Measurements from ENCODE around the gene HYKK. TPM values are rescaled to one million over a fixed set of nuclear protein-coding genes. Genes with fewer than 3 reads are reported as not detected.
A peak's percentile ranks its signal among the peaks of the same experiment; 100 is the strongest.
"Not testable (repeated sequence)": the region's sequence is repeated elsewhere in the genome, so short reads cannot be mapped to it uniquely, and the experiment has no call there.

The HYKK gene
- total RNA-seq, 2 experiments from 2014 or later: 3.4 to 3.6 TPM

- DNase-seq: no peak
- H3K9me3 Mint-ChIP-seq: no peaks in the 10 kb centered on the region
- H3K27ac Mint-ChIP-seq: peak overlapping the region; percentile 90
- CTCF ChIA-PET: no interaction called here
- no peaks in the 10 kb centered on the region for H3K27me3 Mint-ChIP-seq (ENCODE audit: low read depth)
- H3K4me3 Mint-ChIP-seq: peak overlapping the region; percentile 84
- H3K4me1 Mint-ChIP-seq (ENCODE audit: low read depth): peaks cover 23% of the 10 kb centered on the region
- intact Hi-C loops (cut with micrococcal nuclease): loop anchor here (2.0 to 5.0 kb wide), 3 partner anchors 25 to 331 kb away; partner anchors contain the start of genes MORF4L1 and SKIC8
- peaks cover 41% of the 10 kb centered on the region for H3K36me3 Mint-ChIP-seq (ENCODE audit: low read depth)
These were observed 34.3 kb downstream of the HYKK start for GRCh38 chr15:78541744-78542034.

- intact Hi-C loops (cut with micrococcal nuclease): loop anchor here (5.0 kb wide), 1 partner anchor 330 kb away; the partner anchor contains the start of gene MORF4L1
- peak overlapping the region; percentile 42 for H3K4me3 Mint-ChIP-seq
- CTCF ChIA-PET: no interaction called here
These were observed 35.3 kb downstream of the HYKK start for GRCh38 chr15:78542647-78543046.

GRCh38 chr15:78550194-78550593, 42.8 kb downstream of the HYKK start:
- Mint-ChIP-seq H3K4me3 (no peak overlapping the region), H3K27me3 (ENCODE audit: low read depth) (no peaks in the 10 kb centered on the region), H3K36me3 (ENCODE audit: low read depth) (peaks cover 31% of the 10 kb centered on the region), H3K4me1 (ENCODE audit: low read depth) (no peaks in the 10 kb centered on the region), H3K9me3 (no peaks in the 10 kb centered on the region), H3K27ac (no peak overlapping the region)
- CTCF ChIA-PET: interaction anchor here (1.5 kb wide), 1 partner anchor 10 kb away, joined by 3 read pairs; the partner anchor contains the start of gene PSMA4
- no peak for DNase-seq
- intact Hi-C loops (cut with micrococcal nuclease): no loop called here

More at GRCh38 chr15:78542647-78543046, 35.3 kb downstream of the HYKK start:
- Mint-ChIP-seq H3K36me3 (ENCODE audit: low read depth) (peaks cover 45% of the 10 kb centered on the region), H3K27me3 (ENCODE audit: low read depth) (no peaks in the 10 kb centered on the region), H3K4me1 (ENCODE audit: low read depth) (peaks cover 23% of the 10 kb centered on the region), H3K27ac (peak overlapping the region; percentile 63), H3K9me3 (no peaks in the 10 kb centered on the region)
- no peak for DNase-seq

- H3K27ac Mint-ChIP-seq: no peak overlapping the region
- H3K36me3 Mint-ChIP-seq (ENCODE audit: low read depth): peaks cover 25% of the 10 kb centered on the region
- CTCF ChIA-PET: no interaction called here
- no peaks in the 10 kb centered on the region for H3K27me3 Mint-ChIP-seq (ENCODE audit: low read depth)
- no peak overlapping the region for H3K4me3 Mint-ChIP-seq
- intact Hi-C loops (cut with micrococcal nuclease): no loop called here
- H3K9me3 Mint-ChIP-seq: no peaks in the 10 kb centered on the region
- H3K4me1 Mint-ChIP-seq (ENCODE audit: low read depth): no peaks in the 10 kb centered on the region
- DNase-seq: no peak
These were observed 43.4 kb downstream of the HYKK start for GRCh38 chr15:78550815-78551214.

- Mint-ChIP-seq H3K27me3 (ENCODE audit: low read depth) (peaks cover under 1% of the 10 kb centered on the region), H3K36me3 (ENCODE audit: low read depth) (peaks cover 18% of the 10 kb centered on the region), H3K4me3 (no peak overlapping the region), H3K4me1 (ENCODE audit: low read depth) (no peaks in the 10 kb centered on the region), H3K27ac (no peak overlapping the region), H3K9me3 (no peaks in the 10 kb centered on the region)
- intact Hi-C loops (cut with micrococcal nuclease): no loop called here
- DNase-seq: no peak
- CTCF ChIA-PET: no interaction called here
These were observed 44.5 kb downstream of the HYKK start for GRCh38 chr15:78551902-78552301.

GRCh38 chr15:78552597-78552996, 45.2 kb downstream of the HYKK start:
- Mint-ChIP-seq H3K27ac (no peak overlapping the region), H3K9me3 (no peaks in the 10 kb centered on the region), H3K36me3 (ENCODE audit: low read depth) (peaks cover 18% of the 10 kb centered on the region), H3K4me3 (no peak overlapping the region), H3K4me1 (ENCODE audit: low read depth) (no peaks in the 10 kb centered on the region), H3K27me3 (ENCODE audit: low read depth) (peaks cover 2% of the 10 kb centered on the region)
- CTCF ChIA-PET: no interaction called here
- DNase-seq: no peak
- intact Hi-C loops (cut with micrococcal nuclease): no loop called here

- H3K9me3 Mint-ChIP-seq; H3K4me1 Mint-ChIP-seq (ENCODE audit: low read depth); CTCF ChIA-PET; H3K4me3 Mint-ChIP-seq; H3K36me3 Mint-ChIP-seq (ENCODE audit: low read depth); DNase-seq; H3K27ac Mint-ChIP-seq: not testable (repeated sequence)
- H3K27me3 Mint-ChIP-seq (ENCODE audit: low read depth): peaks cover 22% of the 10 kb centered on the region
- intact Hi-C loops (cut with micrococcal nuclease): loop anchor here (5.0 kb wide), 1 partner anchor 53 kb away; the partner anchor contains the start of gene HYKK
These were observed 52.8 kb downstream of the HYKK start for GRCh38 chr15:78560201-78560600.

GRCh38 chr15:78561490-78561889, 54.1 kb downstream of the HYKK start:
- peaks cover 15% of the 10 kb centered on the region for H3K4me1 Mint-ChIP-seq (ENCODE audit: low read depth)
- intact Hi-C loops (cut with micrococcal nuclease): loop anchor here (5.0 kb wide), 1 partner anchor 54 kb away; the partner anchor contains the start of gene HYKK
- DNase-seq: no peak

GRCh38 chr15:78563092-78563491, 55.7 kb downstream of the HYKK start:
- H3K36me3 Mint-ChIP-seq (ENCODE audit: low read depth): peaks cover 2% of the 10 kb centered on the region
- intact Hi-C loops (cut with micrococcal nuclease): loop anchor here (5.0 kb wide), 1 partner anchor 56 kb away; the partner anchor contains the start of gene HYKK
- no peak overlapping the region for H3K27ac Mint-ChIP-seq
- CTCF ChIA-PET: no interaction called here
- DNase-seq: no peak
- H3K4me3 Mint-ChIP-seq: no peak overlapping the region
- no peaks in the 10 kb centered on the region for H3K9me3 Mint-ChIP-seq
- H3K4me1 Mint-ChIP-seq (ENCODE audit: low read depth): peaks cover 22% of the 10 kb centered on the region
- H3K27me3 Mint-ChIP-seq (ENCODE audit: low read depth): peaks cover 36% of the 10 kb centered on the region

More at GRCh38 chr15:78561490-78561889, 54.1 kb downstream of the HYKK start:
- H3K4me3 Mint-ChIP-seq: no peak overlapping the region
- no peak overlapping the region for H3K27ac Mint-ChIP-seq
- CTCF ChIA-PET: interaction anchor here (0.6 to 0.7 kb wide), 2 partner anchors 83 to 123 kb away, joined by 3 read pairs; partner anchors contain the start of gene IREB2
- H3K27me3 Mint-ChIP-seq (ENCODE audit: low read depth): peaks cover 29% of the 10 kb centered on the region
- no peaks in the 10 kb centered on the region for H3K9me3 Mint-ChIP-seq
- peaks cover 7% of the 10 kb centered on the region for H3K36me3 Mint-ChIP-seq (ENCODE audit: low read depth)

- Mint-ChIP-seq H3K27me3 (ENCODE audit: low read depth) (peaks cover 36% of the 10 kb centered on the region), H3K27ac (no peak overlapping the region), H3K36me3 (ENCODE audit: low read depth) (no peaks in the 10 kb centered on the region), H3K4me3 (peak overlapping the region; percentile 80), H3K4me1 (ENCODE audit: low read depth) (peaks cover 24% of the 10 kb centered on the region), H3K9me3 (no peaks in the 10 kb centered on the region)
- CTCF ChIA-PET: interaction anchor here (1.0 kb wide), 1 partner anchor 74 kb away, joined by 3 read pairs; no protein-coding TSS in a partner anchor
- no peak for DNase-seq
- intact Hi-C loops (cut with micrococcal nuclease): loop anchor here (1.0 to 5.0 kb wide), 2 partner anchors 57 to 262 kb away; partner anchors contain the start of gene HYKK
These were observed 57.3 kb downstream of the HYKK start for GRCh38 chr15:78564743-78565096.

GRCh38 chr15:78565097-78565950, 57.9 kb downstream of the HYKK start, which contains the start of gene CHRNA5:
TSS of gene CHRNA5 (plus strand) at chr15:78565520. CDS start at chr15:78565720, 200 bp downstream.
- Mint-ChIP-seq H3K4me1 (ENCODE audit: low read depth) (peaks cover 24% of the 10 kb centered on the region), H3K9me3 (no peaks in the 10 kb centered on the region), H3K27ac (no peak within 1 kb of the TSS), H3K4me3 (peak within 1 kb of the TSS; percentile 80), H3K36me3 (ENCODE audit: low read depth) (no peaks in the 10 kb centered on the region), H3K27me3 (ENCODE audit: low read depth) (peaks cover 36% of the 10 kb centered on the region)
- intact Hi-C loops (cut with micrococcal nuclease): loop anchor here (1.0 kb wide), 1 partner anchor 263 kb away; no protein-coding TSS in a partner anchor
- peak; percentile 46 for DNase-seq
- CTCF ChIA-PET: interaction anchor here (0.8 to 1.0 kb wide), 2 partner anchors 74 to 128 kb away, joined by 3 read pairs; partner anchors contain the start of gene IREB2

GRCh38 chr15:78565951-78566774, 58.8 kb downstream of the HYKK start:
- CTCF ChIA-PET: interaction anchor here (0.8 kb wide), 1 partner anchor 129 kb away, joined by 3 read pairs; the partner anchor contains the start of gene IREB2
- H3K27ac Mint-ChIP-seq: no peak overlapping the region
- DNase-seq: no peak
- peaks cover 41% of the 10 kb centered on the region for H3K27me3 Mint-ChIP-seq (ENCODE audit: low read depth)
- peak overlapping the region; percentile 80 for H3K4me3 Mint-ChIP-seq
- no peaks in the 10 kb centered on the region for H3K36me3 Mint-ChIP-seq (ENCODE audit: low read depth)
- H3K9me3 Mint-ChIP-seq: no peaks in the 10 kb centered on the region
- intact Hi-C loops (cut with micrococcal nuclease): loop anchor here (1.0 to 2.0 kb wide), 2 partner anchors 25 to 264 kb away; partner anchors contain the start of gene PSMA4
- peaks cover 24% of the 10 kb centered on the region for H3K4me1 Mint-ChIP-seq (ENCODE audit: low read depth)
